Thyroid gland (tissue), 4 donors: Measurements from ENCODE around the gene MARK4.

Experiments used
- CTCF ChIP-seq, 6 experiments: fragments of 200-600 bp in 3 of 6; fragments of 450-650 bp in 3 of 6; sonication (generic) in 3 of 6; IDR thresholded peaks; one replicate each; pipeline ENCODE4 v1.5.1; 2016 to 2019; ENCODE audit warnings: antibody characterized with exemption in 6 of 6, mild to moderate bottlenecking in 2 of 6, inconsistent platforms in 1 of 6, moderate library complexity in 1 of 6
- POLR2A ChIP-seq, 2 donors: fragments of 450-650 bp; IDR thresholded peaks; one replicate each; pipeline ENCODE4 v1.6.1; 2017; ENCODE audit warnings: antibody characterized with exemption in 2 of 2, mild to moderate bottlenecking in 2 of 2, moderate library complexity in 1 of 2

GRCh38 chr19:45306518-45307027 is 55.5 kb downstream of the MARK4 start:
- TF ChIP-seq CTCF (IDR thresholded peaks at IDR 0.05) (no peak), POLR2A (IDR thresholded peaks at IDR 0.05) (no peak)
